Esophagus squamous epithelium (tissue), 4 donors: ENCODE results near the gene CPPED1.

Experiments
- POLR2A ChIP-seq, 4 donors: fragments of 450-650 bp; IDR thresholded peaks; one replicate each; pipeline ENCODE4 v1.6.1; 2017; ENCODE audit warnings: antibody characterized with exemption in 4 of 4, mild to moderate bottlenecking in 4 of 4, moderate library complexity in 3 of 4
- TF ChIP-seq, protein P1 (sequence below), 6 experiments: fragments of 450-650 bp in 4 of 6; fragments of 200-600 bp in 2 of 6; sonication (generic) in 2 of 6; IDR thresholded peaks; one replicate each; pipeline ENCODE4 v1.5.1; 2016 to 2019; ENCODE audit warnings: antibody characterized with exemption in 6 of 6, mild to moderate bottlenecking in 4 of 6, moderate library complexity in 4 of 6

DNA sequence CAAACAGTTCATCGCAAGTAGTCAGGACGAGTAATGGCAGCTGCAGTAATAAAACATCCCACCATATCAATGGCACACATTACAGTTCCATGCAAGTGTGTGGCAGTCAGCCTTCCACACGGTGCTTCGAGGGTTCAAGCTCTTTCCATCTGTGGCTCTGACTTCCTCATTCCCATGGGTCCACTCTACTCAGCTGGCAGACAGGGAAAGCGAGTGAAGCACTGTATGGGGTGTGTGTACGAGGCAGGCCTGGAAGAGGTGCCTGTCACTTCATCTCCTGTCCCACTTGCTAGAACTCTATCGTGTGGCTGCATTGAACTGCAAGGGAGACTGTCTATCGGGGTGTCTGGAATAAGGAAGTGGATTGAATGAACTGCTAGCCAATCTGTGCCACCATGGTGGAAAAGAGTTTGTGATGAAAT is 160.6 kb downstream of the CPPED1 start:
- TF ChIP-seq, protein P1, sequence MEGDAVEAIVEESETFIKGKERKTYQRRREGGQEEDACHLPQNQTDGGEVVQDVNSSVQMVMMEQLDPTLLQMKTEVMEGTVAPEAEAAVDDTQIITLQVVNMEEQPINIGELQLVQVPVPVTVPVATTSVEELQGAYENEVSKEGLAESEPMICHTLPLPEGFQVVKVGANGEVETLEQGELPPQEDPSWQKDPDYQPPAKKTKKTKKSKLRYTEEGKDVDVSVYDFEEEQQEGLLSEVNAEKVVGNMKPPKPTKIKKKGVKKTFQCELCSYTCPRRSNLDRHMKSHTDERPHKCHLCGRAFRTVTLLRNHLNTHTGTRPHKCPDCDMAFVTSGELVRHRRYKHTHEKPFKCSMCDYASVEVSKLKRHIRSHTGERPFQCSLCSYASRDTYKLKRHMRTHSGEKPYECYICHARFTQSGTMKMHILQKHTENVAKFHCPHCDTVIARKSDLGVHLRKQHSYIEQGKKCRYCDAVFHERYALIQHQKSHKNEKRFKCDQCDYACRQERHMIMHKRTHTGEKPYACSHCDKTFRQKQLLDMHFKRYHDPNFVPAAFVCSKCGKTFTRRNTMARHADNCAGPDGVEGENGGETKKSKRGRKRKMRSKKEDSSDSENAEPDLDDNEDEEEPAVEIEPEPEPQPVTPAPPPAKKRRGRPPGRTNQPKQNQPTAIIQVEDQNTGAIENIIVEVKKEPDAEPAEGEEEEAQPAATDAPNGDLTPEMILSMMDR (IDR thresholded peaks at IDR 0.05): no peak
- TF ChIP-seq POLR2A (IDR thresholded peaks at IDR 0.05): no peak
